PC-9 (cell line): ENCODE measurements around the gene VOPP1.

Source experiments
- EZH2 ChIP-seq: fragments of 200-600 bp; sonication (generic); IDR thresholded peaks from 2 replicates; pipeline ENCODE4 v1.8.0; 2017; ENCODE audit warnings: antibody characterized with exemption, low read depth
- TF ChIP-seq, protein P1 (sequence below): fragments of 200-600 bp; sonication (generic); conservative IDR thresholded peaks from 2 replicates; pipeline ENCODE4 v1.6.1; 2017; ENCODE audit warnings: mixed run types, antibody characterized with exemption, mild to moderate bottlenecking, moderate library complexity

DNA sequence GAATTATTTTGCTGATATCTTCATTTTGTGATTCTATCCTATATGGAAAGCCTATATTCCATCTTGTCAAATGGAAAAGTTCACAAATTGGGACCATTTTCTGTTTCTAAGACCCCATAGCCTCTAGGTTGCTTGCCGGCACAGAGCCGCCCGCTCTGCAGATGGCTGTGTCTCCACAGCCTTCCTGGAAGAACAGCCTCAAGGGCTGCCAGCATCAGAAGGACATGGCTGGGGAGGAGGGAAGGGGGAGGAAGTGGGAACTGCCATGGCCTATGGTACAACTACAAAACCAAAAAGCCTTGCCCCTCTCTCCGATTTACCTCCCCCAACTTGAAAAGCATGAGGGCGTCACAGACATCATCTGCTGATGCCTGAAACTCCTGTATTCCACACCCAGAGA is 131.3 kb downstream of the VOPP1 start:
- TF ChIP-seq, protein P1, sequence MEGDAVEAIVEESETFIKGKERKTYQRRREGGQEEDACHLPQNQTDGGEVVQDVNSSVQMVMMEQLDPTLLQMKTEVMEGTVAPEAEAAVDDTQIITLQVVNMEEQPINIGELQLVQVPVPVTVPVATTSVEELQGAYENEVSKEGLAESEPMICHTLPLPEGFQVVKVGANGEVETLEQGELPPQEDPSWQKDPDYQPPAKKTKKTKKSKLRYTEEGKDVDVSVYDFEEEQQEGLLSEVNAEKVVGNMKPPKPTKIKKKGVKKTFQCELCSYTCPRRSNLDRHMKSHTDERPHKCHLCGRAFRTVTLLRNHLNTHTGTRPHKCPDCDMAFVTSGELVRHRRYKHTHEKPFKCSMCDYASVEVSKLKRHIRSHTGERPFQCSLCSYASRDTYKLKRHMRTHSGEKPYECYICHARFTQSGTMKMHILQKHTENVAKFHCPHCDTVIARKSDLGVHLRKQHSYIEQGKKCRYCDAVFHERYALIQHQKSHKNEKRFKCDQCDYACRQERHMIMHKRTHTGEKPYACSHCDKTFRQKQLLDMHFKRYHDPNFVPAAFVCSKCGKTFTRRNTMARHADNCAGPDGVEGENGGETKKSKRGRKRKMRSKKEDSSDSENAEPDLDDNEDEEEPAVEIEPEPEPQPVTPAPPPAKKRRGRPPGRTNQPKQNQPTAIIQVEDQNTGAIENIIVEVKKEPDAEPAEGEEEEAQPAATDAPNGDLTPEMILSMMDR, result no peak
- no peak for TF ChIP-seq EZH2
